NT2/D1 (cell line): ENCODE results near the gene ZNF784.

Experiments
- DNase-seq: peaks from one replicate; pipeline ENCODE4 v3.0.0-alpha.2; 2011; ENCODE audit warnings: low read depth, low spot score
- H3K27me3 ChIP-seq: 2 replicates; pipeline ENCODE4 v1.6.0; 2011; ENCODE audit warnings: mild to moderate bottlenecking; ENCODE audit not compliant: insufficient read length, insufficient read depth
- H3K36me3 ChIP-seq: 2 replicates; pipeline ENCODE4 v1.6.1; 2011; ENCODE audit warnings: mild to moderate bottlenecking, low read length, mixed read lengths; ENCODE audit not compliant: insufficient read depth, insufficient read length
- H3K4me1 ChIP-seq: 2 replicates; pipeline ENCODE4 v1.5.1; 2011; ENCODE audit not compliant: insufficient read depth, insufficient read length
- H3K4me3 ChIP-seq: 2 replicates; pipeline ENCODE4 v1.5.1; 2011; ENCODE audit warnings: low read depth; ENCODE audit not compliant: insufficient read length
- H3K9ac ChIP-seq: 2 replicates; pipeline ENCODE4 v1.6.0; 2011; ENCODE audit warnings: low read depth; ENCODE audit not compliant: insufficient read length
- H3K9me3 ChIP-seq: 2 replicates; pipeline ENCODE4 v1.5.1; 2011; ENCODE audit warnings: mild to moderate bottlenecking, low read length; ENCODE audit not compliant: insufficient read depth
- SUZ12 ChIP-seq: IDR thresholded peaks from 2 replicates; pipeline ENCODE4 v1.6.1; 2011; ENCODE audit not compliant: insufficient read length, insufficient read depth; ENCODE audit errors: extremely low read depth
- YY1 ChIP-seq: IDR thresholded peaks from 2 replicates; pipeline ENCODE4 v1.6.1; 2011; ENCODE audit not compliant: insufficient read length, insufficient read depth
- ZNF274 ChIP-seq: IDR thresholded peaks from 2 replicates; pipeline ENCODE4 v1.6.1; 2011; ENCODE audit warnings: mild to moderate bottlenecking, low read depth, low read length

ZNF784 gene

GRCh38 chr19:55598034-55598433 lies 26.3 kb downstream of the ZNF784 start:
- DNase-seq: no peak
- no peak for TF ChIP-seq SUZ12
- no peak for TF ChIP-seq ZNF274
- no peak for TF ChIP-seq YY1
- peaks cover 37% of the 10 kb centered on the region for H3K36me3 ChIP-seq
- H3K9ac ChIP-seq: no peak overlapping the region
- no peaks in the 10 kb centered on the region for H3K9me3 ChIP-seq
- H3K4me1 ChIP-seq: no peaks in the 10 kb centered on the region
- H3K4me3 ChIP-seq: no peak overlapping the region
- H3K27me3 ChIP-seq: no peaks in the 10 kb centered on the region

GRCh38 chr19:55597501-55597921 lies 26.9 kb downstream of the ZNF784 start:
- Histone ChIP-seq H3K4me1 (no peaks in the 10 kb centered on the region), H3K4me3 (no peak overlapping the region), H3K27me3 (no peaks in the 10 kb centered on the region), H3K36me3 (peaks cover 40% of the 10 kb centered on the region), H3K9me3 (no peaks in the 10 kb centered on the region), H3K9ac (no peak overlapping the region)
- no peak for TF ChIP-seq YY1
- TF ChIP-seq ZNF274: no peak
- TF ChIP-seq SUZ12: no peak
- DNase-seq: no peak

- Histone ChIP-seq H3K27me3 (no peaks in the 10 kb centered on the region), H3K9me3 (no peaks in the 10 kb centered on the region), H3K36me3 (peaks cover 47% of the 10 kb centered on the region), H3K9ac (no peak overlapping the region), H3K4me1 (no peaks in the 10 kb centered on the region), H3K4me3 (no peak overlapping the region)
- TF ChIP-seq ZNF274 (no peak), SUZ12 (no peak), YY1 (no peak)
- no peak for DNase-seq
Measured at GRCh38 chr19:55596304-55596703, 28.1 kb downstream of the ZNF784 start.

GRCh38 chr19:55594996-55595545 lies 29.3 kb downstream of the ZNF784 start:
- no peaks in the 10 kb centered on the region for H3K27me3 ChIP-seq
- no peak for TF ChIP-seq ZNF274
- TF ChIP-seq YY1: no peak
- no peak for TF ChIP-seq SUZ12
- DNase-seq: no peak
- peaks cover 1% of the 10 kb centered on the region for H3K4me1 ChIP-seq
- H3K36me3 ChIP-seq: peaks cover 47% of the 10 kb centered on the region
- no peak overlapping the region for H3K4me3 ChIP-seq
- H3K9me3 ChIP-seq: no peaks in the 10 kb centered on the region
- no peak overlapping the region for H3K9ac ChIP-seq

- Histone ChIP-seq H3K4me3 (no peak overlapping the region), H3K27me3 (no peaks in the 10 kb centered on the region), H3K36me3 (peaks cover 47% of the 10 kb centered on the region), H3K9me3 (no peaks in the 10 kb centered on the region), H3K9ac (no peak overlapping the region), H3K4me1 (peaks cover 4% of the 10 kb centered on the region)
- no peak for TF ChIP-seq YY1
- no peak for TF ChIP-seq ZNF274
- TF ChIP-seq SUZ12: no peak
- DNase-seq: no peak
Measured at GRCh38 chr19:55593096-55593772, 31.1 kb downstream of the ZNF784 start.

GRCh38 chr19:55592391-55593090 lies 31.8 kb downstream of the ZNF784 start:
- no peak for DNase-seq
- Histone ChIP-seq H3K4me3 (no peak overlapping the region), H3K36me3 (peaks cover 40% of the 10 kb centered on the region), H3K9me3 (no peaks in the 10 kb centered on the region), H3K4me1 (peaks cover 4% of the 10 kb centered on the region), H3K9ac (no peak overlapping the region), H3K27me3 (no peaks in the 10 kb centered on the region)
- TF ChIP-seq SUZ12: no peak
- no peak for TF ChIP-seq ZNF274
- TF ChIP-seq YY1: no peak

- TF ChIP-seq ZNF274: no peak
- TF ChIP-seq YY1: no peak
- TF ChIP-seq SUZ12: no peak
- no peak overlapping the region for H3K4me3 ChIP-seq
- peaks cover 4% of the 10 kb centered on the region for H3K4me1 ChIP-seq
- H3K9me3 ChIP-seq: no peaks in the 10 kb centered on the region
- H3K9ac ChIP-seq: no peak overlapping the region
- peaks cover 36% of the 10 kb centered on the region for H3K36me3 ChIP-seq
- H3K27me3 ChIP-seq: no peaks in the 10 kb centered on the region
- DNase-seq: no peak
Measured at GRCh38 chr19:55591555-55591954, 32.8 kb downstream of the ZNF784 start.
